Keratinocyte (primary cell): ENCODE measurements around the gene METAP1D. TPM values are rescaled to one million over a fixed set of nuclear protein-coding genes. Genes with fewer than 3 reads are reported as not detected.

Experiments
- DNase-seq: peaks from one replicate; pipeline ENCODE4 v3.0.0-alpha.2; 2011; ENCODE audit warnings: low read depth, missing footprints, low spot score
- FAIRE-seq: peaks from 2 replicates; lab custom pipeline; 2011; peaks lifted over from hg19 to GRCh38; lab: Jason Lieb, UNC
- H2AFZ ChIP-seq: 2 replicates; pipeline ENCODE4 v1.6.0; 2012; ENCODE audit warnings: low read length, control low read depth, inconsistent platforms; ENCODE audit not compliant: control insufficient read depth
- H3K27ac ChIP-seq: 2 replicates; pipeline ENCODE4 v1.5.1; 2011; ENCODE audit warnings: low read length; ENCODE audit not compliant: control insufficient read depth, insufficient read depth
- H3K27me3 ChIP-seq: 3 replicates; pipeline ENCODE4 v1.6.0; 2011; ENCODE audit warnings: low read length; ENCODE audit not compliant: control insufficient read depth, insufficient read depth; ENCODE audit errors: extremely low read depth
- H3K36me3 ChIP-seq, 2 experiments: 2 replicates in 1 of 2; 3 replicates in 1 of 2; pipeline ENCODE4 v1.5.1; 2011; ENCODE audit warnings: low read length in 2 of 2, mild to moderate bottlenecking in 1 of 2; ENCODE audit not compliant: control insufficient read depth in 2 of 2, insufficient read depth in 2 of 2; ENCODE audit errors: extremely low read depth in 1 of 2
- H3K4me1 ChIP-seq: 3 replicates; pipeline ENCODE4 v1.5.1; 2011; ENCODE audit warnings: low read length; ENCODE audit not compliant: control insufficient read depth, insufficient read depth; ENCODE audit errors: extremely low read depth
- H3K4me2 ChIP-seq: 3 replicates; pipeline ENCODE4 v1.6.0; 2011; ENCODE audit warnings: low read depth, low read length; ENCODE audit not compliant: control insufficient read depth, insufficient read depth; ENCODE audit errors: extremely low read depth
- H3K4me3 ChIP-seq, 3 experiments: fragments of 200-600 bp in 1 of 3; sonication (generic) in 1 of 3; 2 replicates in 2 of 3; 3 replicates in 1 of 3; pipeline ENCODE4 v1.5.1; 2011 to 2016; ENCODE audit warnings: low read length in 3 of 3, mild to moderate bottlenecking in 3 of 3, control low read depth in 2 of 3, inconsistent platforms in 1 of 3, low read depth in 1 of 3, mixed read lengths in 1 of 3, mixed run types in 1 of 3, moderate library complexity in 1 of 3; ENCODE audit not compliant: control insufficient read depth in 2 of 3, insufficient read depth in 2 of 3; ENCODE audit errors: extremely low read depth in 1 of 3
- H3K79me2 ChIP-seq: 2 replicates; pipeline ENCODE4 v1.6.0; 2012; ENCODE audit warnings: low read length; ENCODE audit not compliant: control insufficient read depth, insufficient read depth
- H3K9ac ChIP-seq: 3 replicates; pipeline ENCODE4 v1.6.0; 2011; ENCODE audit warnings: low read length; ENCODE audit not compliant: control insufficient read depth, insufficient read depth; ENCODE audit errors: extremely low read depth
- H3K9me1 ChIP-seq: 3 replicates; pipeline ENCODE4 v1.6.0; 2011; ENCODE audit warnings: low read length; ENCODE audit not compliant: control insufficient read depth, insufficient read depth; ENCODE audit errors: extremely low read depth
- H3K9me3 ChIP-seq: 2 replicates; pipeline ENCODE4 v1.5.1; 2012; ENCODE audit warnings: low read depth, low read length; ENCODE audit not compliant: control insufficient read depth
- H4K20me1 ChIP-seq: 3 replicates; pipeline ENCODE4 v1.6.0; 2011; ENCODE audit warnings: low read length; ENCODE audit not compliant: control insufficient read depth, insufficient read depth; ENCODE audit errors: extremely low read depth
- CTCF ChIP-seq, 3 experiments: IDR thresholded peaks in 1 of 3; conservative IDR thresholded peaks in 1 of 3; optimal IDR thresholded peaks in 1 of 3; 2 replicates in 2 of 3; 3 replicates in 1 of 3; pipeline versions ENCODE3 to v1.5.1; 2011; ENCODE audit warnings: low read length in 3 of 3, mild to moderate bottlenecking in 3 of 3, moderate library complexity in 2 of 3, control low read depth in 1 of 3, inconsistent platforms in 1 of 3; ENCODE audit not compliant: insufficient read depth in 2 of 3; ENCODE audit errors: extremely low read depth in 1 of 3
- EZH2 ChIP-seq: IDR thresholded peaks from one replicate; pipeline ENCODE4 v1.6.1; 2012; ENCODE audit warnings: inconsistent platforms, mild to moderate bottlenecking, low read length, moderate library complexity
- dilution Hi-C: fragments of 300-500 bp; cut with MboI; formaldehyde crosslinking; loops from one replicate; pipeline ENCODE4 v1.7.0; 2020; ENCODE audit warnings: low sequenced_read_pairs; ENCODE audit not compliant: extremely low pct_ligation_motif_present
- polyA plus RNA-seq, 5 experiments: library from polyadenylated mRNA; depleted of rRNA in 3 of 5; stranded (reverse) in 3 of 5; stranded (forward) in 1 of 5; unstranded in 1 of 5; fragments of >200 nt; gene quantifications; 1 replicate in 1 of 5; 2 replicates in 3 of 5; 3 replicates in 1 of 5; pipeline versions ENCODE4 v1.2.1 to v1.2.3, GENCODE V29; 2011 to 2012; ENCODE audit warnings: missing spikeins in 2 of 5, low read depth in 1 of 5, low replicate concordance in 1 of 5

The METAP1D gene
- polyA plus RNA-seq, 1 donor (not counting 4 experiments of a cell fraction or from before 2014, with no cell fraction given): 5.1 TPM

- no peaks in the 10 kb centered on the region for H4K20me1 ChIP-seq
- H3K9me1 ChIP-seq: no peaks in the 10 kb centered on the region
- H3K4me1 ChIP-seq: peaks cover 34% of the 10 kb centered on the region
- FAIRE-seq: no peak
- TF ChIP-seq CTCF (optimal IDR thresholded peaks at IDR 0.05 in 1 of 3, IDR thresholded peaks at IDR 0.05 in 1 of 3, conservative IDR thresholded peaks at IDR 0.05 in 1 of 3; ENCODE audit: extremely low read depth in 1 of 3, insufficient read depth in 2 of 3, low read length in 3 of 3) (no peak), EZH2 (no peak)
- peak overlapping the region in 1 of 3 experiments; percentile 47 for H3K4me3 ChIP-seq
- peaks cover 68% of the 10 kb centered on the region for H3K27me3 ChIP-seq
- H3K36me3 ChIP-seq: no peaks in the 10 kb centered on the region
- H3K9ac ChIP-seq: no peak overlapping the region
- dilution Hi-C loops: no loop called here
- H2AFZ ChIP-seq: no peak overlapping the region
- H3K9me3 ChIP-seq: no peaks in the 10 kb centered on the region
- no peak overlapping the region for H3K27ac ChIP-seq
- no peaks in the 10 kb centered on the region for H3K79me2 ChIP-seq
- no peak for DNase-seq
- H3K4me2 ChIP-seq: peak overlapping the region; percentile 87
Measured at GRCh38 chr2:172082105-172082943, 82.6 kb downstream of the METAP1D start.

GRCh38 chr2:172082944-172083627 is 83.3 kb downstream of the METAP1D start:
- peaks cover 34% of the 10 kb centered on the region for H3K4me1 ChIP-seq
- DNase-seq (no peak), FAIRE-seq (no peak)
- H2AFZ ChIP-seq: no peak overlapping the region
- no peaks in the 10 kb centered on the region for H3K9me1 ChIP-seq
- no peaks in the 10 kb centered on the region for H4K20me1 ChIP-seq
- no peak overlapping the region for H3K27ac ChIP-seq
- no peaks in the 10 kb centered on the region for H3K9me3 ChIP-seq
- no peaks in the 10 kb centered on the region for H3K36me3 ChIP-seq
- TF ChIP-seq CTCF (optimal IDR thresholded peaks at IDR 0.05 in 1 of 3, IDR thresholded peaks at IDR 0.05 in 1 of 3, conservative IDR thresholded peaks at IDR 0.05 in 1 of 3; ENCODE audit: extremely low read depth in 1 of 3, insufficient read depth in 2 of 3, low read length in 3 of 3): no peak
- peak; percentile 92 for TF ChIP-seq EZH2
- no peaks in the 10 kb centered on the region for H3K79me2 ChIP-seq
- peak overlapping the region; percentile 87 for H3K4me2 ChIP-seq
- no peak overlapping the region for H3K9ac ChIP-seq
- H3K27me3 ChIP-seq: peaks cover 75% of the 10 kb centered on the region
- H3K4me3 ChIP-seq: peak overlapping the region in 1 of 3 experiments; percentile 47
- dilution Hi-C loops: no loop called here
